Vagina (tissue), 2 donors: ENCODE results near the gene AXIN1. TPM values are rescaled to one million over a fixed set of nuclear protein-coding genes. Genes with fewer than 3 reads are reported as not detected.

Source experiments
- DNase-seq, 2 donors: peaks; one replicate each; pipeline ENCODE4 v3.0.0-alpha.2; 2017; ENCODE audit errors: extremely low spot score in 2 of 2
- H3K27ac ChIP-seq: fragments of 200-600 bp; sonication (generic); one replicate; pipeline ENCODE4 v1.5.1; 2019
- H3K27me3 ChIP-seq: fragments of 200-600 bp; sonication (generic); one replicate; pipeline ENCODE4 v1.5.1; 2019
- H3K36me3 ChIP-seq, 2 donors: fragments of 200-600 bp; sonication (generic); one replicate each; pipeline ENCODE4 v1.5.1; 2017 to 2019
- H3K4me1 ChIP-seq: fragments of 200-600 bp; sonication (generic); one replicate; pipeline ENCODE4 v1.5.1; 2019
- H3K4me3 ChIP-seq, 2 donors: fragments of 200-600 bp; sonication (generic); 1 replicate in 1 of 2; 2 replicates in 1 of 2; pipeline ENCODE4 v1.5.1; 2016 to 2019
- H3K9me3 ChIP-seq: fragments of 200-600 bp; sonication (generic); one replicate; pipeline ENCODE4 v1.5.1; 2019
- CTCF ChIP-seq, 3 experiments: fragments of 450-650 bp in 2 of 3; fragments of 200-600 bp in 1 of 3; sonication (generic) in 1 of 3; IDR thresholded peaks; one replicate each; pipeline ENCODE4 v1.5.1; 2017 to 2019; ENCODE audit warnings: antibody characterized with exemption in 3 of 3, mild to moderate bottlenecking in 2 of 3, moderate library complexity in 2 of 3
- POLR2A ChIP-seq, 2 donors: fragments of 450-650 bp; IDR thresholded peaks; one replicate each; pipeline ENCODE4 v1.6.1; 2017; ENCODE audit warnings: antibody characterized with exemption in 2 of 2, mild to moderate bottlenecking in 2 of 2, moderate library complexity in 2 of 2
- POLR2AphosphoS5 ChIP-seq, 2 donors: sonication (generic); formaldehyde crosslinking; IDR thresholded peaks; one replicate each; pipeline ENCODE4 v1.9.0; 2017; ENCODE audit warnings: antibody characterized with exemption in 2 of 2, mild to moderate bottlenecking in 2 of 2, low read depth in 1 of 2; ENCODE audit not compliant: insufficient read depth in 1 of 2
- intact Hi-C: fragments of 100-400 bp; cut with DNase I; formaldehyde crosslinking; loops from one replicate; pipeline ENCODE4 v1.15.1; 2023
- total RNA-seq: library from RNA; depleted of rRNA; stranded (reverse); fragments of >200 nt; gene quantifications from one replicate; pipeline ENCODE4 v1.2.3, GENCODE V29; 2016

The AXIN1 gene
- total RNA-seq, 1 donor from 2014 or later = 16.9 TPM

GRCh38 chr16:281660-282255 lies 70.8 kb downstream of the AXIN1 start:
- no peak overlapping the region for H3K27ac ChIP-seq
- no peaks in the 10 kb centered on the region for H3K36me3 ChIP-seq
- H3K4me1 ChIP-seq = peaks cover 18% of the 10 kb centered on the region
- TF ChIP-seq POLR2A (IDR thresholded peaks at IDR 0.05) (no peak), CTCF (IDR thresholded peaks at IDR 0.05) (no peak), POLR2AphosphoS5 (IDR thresholded peaks at IDR 0.05; ENCODE audit: insufficient read depth in 1 of 2, low read depth in 1 of 2) (no peak)
- no peak overlapping the region for H3K4me3 ChIP-seq
- intact Hi-C loops = no loop called here
- no peaks in the 10 kb centered on the region for H3K9me3 ChIP-seq
- no peaks in the 10 kb centered on the region for H3K27me3 ChIP-seq
- no peak for DNase-seq

GRCh38 chr16:280991-281659 lies 71.4 kb downstream of the AXIN1 start:
- no peak for TF ChIP-seq POLR2AphosphoS5 (IDR thresholded peaks at IDR 0.05; ENCODE audit: insufficient read depth in 1 of 2, low read depth in 1 of 2)
- TF ChIP-seq POLR2A (IDR thresholded peaks at IDR 0.05) = no peak
- TF ChIP-seq CTCF (IDR thresholded peaks at IDR 0.05) = no peak
- DNase-seq = no peak
- H3K36me3 ChIP-seq = no peaks in the 10 kb centered on the region
- intact Hi-C loops = no loop called here
- peak overlapping the region; percentile 17 to 41 for H3K4me3 ChIP-seq
- H3K27ac ChIP-seq = no peak overlapping the region
- H3K9me3 ChIP-seq = no peaks in the 10 kb centered on the region
- H3K4me1 ChIP-seq = peaks cover 19% of the 10 kb centered on the region
- no peaks in the 10 kb centered on the region for H3K27me3 ChIP-seq

GRCh38 chr16:280552-280951 lies 72.0 kb downstream of the AXIN1 start, which contains the start of gene ARHGDIG:
Gene ARHGDIG (plus strand): TSS chr16:280591. CDS start chr16:280681, 90 bp downstream.
- Histone ChIP-seq H3K4me3 (peak within 1 kb of the TSS; percentile 17 to 41), H3K36me3 (no peaks in the 10 kb centered on the region), H3K9me3 (no peaks in the 10 kb centered on the region), H3K4me1 (peaks cover 22% of the 10 kb centered on the region), H3K27me3 (no peaks in the 10 kb centered on the region), H3K27ac (no peak within 1 kb of the TSS)
- TF ChIP-seq POLR2A (IDR thresholded peaks at IDR 0.05) (no peak), CTCF (IDR thresholded peaks at IDR 0.05) (no peak), POLR2AphosphoS5 (IDR thresholded peaks at IDR 0.05; ENCODE audit: insufficient read depth in 1 of 2, low read depth in 1 of 2) (no peak)
- intact Hi-C loops = no loop called here
- DNase-seq = no peak

- no peaks in the 10 kb centered on the region for H3K9me3 ChIP-seq
- intact Hi-C loops = no loop called here
- H3K36me3 ChIP-seq = no peaks in the 10 kb centered on the region
- H3K4me3 ChIP-seq = peak overlapping the region in 1 of 2 donors; percentile 28
- TF ChIP-seq CTCF (IDR thresholded peaks at IDR 0.05) (no peak), POLR2A (IDR thresholded peaks at IDR 0.05) (no peak), POLR2AphosphoS5 (IDR thresholded peaks at IDR 0.05; ENCODE audit: insufficient read depth in 1 of 2, low read depth in 1 of 2) (no peak)
- no peaks in the 10 kb centered on the region for H3K27me3 ChIP-seq
- H3K27ac ChIP-seq = no peak overlapping the region
- DNase-seq = no peak
- peaks cover 26% of the 10 kb centered on the region for H3K4me1 ChIP-seq
Measured at GRCh38 chr16:280005-280460, 72.5 kb downstream of the AXIN1 start.

- no peak for DNase-seq
- TF ChIP-seq CTCF (IDR thresholded peaks at IDR 0.05) (no peak), POLR2A (IDR thresholded peaks at IDR 0.05) (no peak), POLR2AphosphoS5 (IDR thresholded peaks at IDR 0.05; ENCODE audit: insufficient read depth in 1 of 2, low read depth in 1 of 2) (no peak)
- no peaks in the 10 kb centered on the region for H3K36me3 ChIP-seq
- H3K27me3 ChIP-seq = no peaks in the 10 kb centered on the region
- no peak overlapping the region for H3K4me3 ChIP-seq
- peaks cover 31% of the 10 kb centered on the region for H3K4me1 ChIP-seq
- no peak overlapping the region for H3K27ac ChIP-seq
- intact Hi-C loops = no loop called here
- H3K9me3 ChIP-seq = no peaks in the 10 kb centered on the region
Measured at GRCh38 chr16:279531-279930, 73.0 kb downstream of the AXIN1 start.
